Thoracic aorta (tissue), 2 donors: ENCODE data around the gene DFFB. TPM values are rescaled to one million over a fixed set of nuclear protein-coding genes. Genes with fewer than 3 reads are reported as not detected.

ENCODE experiments used
- ATAC-seq: fragments of 150-250 bp; one replicate; pipeline ENCODE4 v1.8.0; 2017; ENCODE audit warnings: low read depth; ENCODE audit not compliant: insufficient number of reproducible peaks, low FRiP score
- DNase-seq: peaks from one replicate; pipeline ENCODE4 v3.0.0-alpha.2; 2020; ENCODE audit warnings: low spot score
- H3K27ac ChIP-seq, 2 donors: fragments of 200-600 bp; sonication (generic); 1 replicate in 1 of 2; 2 replicates in 1 of 2; pipeline ENCODE4 v1.5.1; 2016; ENCODE audit warnings: mild to moderate bottlenecking in 2 of 2, moderate library complexity in 2 of 2
- H3K27me3 ChIP-seq: fragments of 200-600 bp; sonication (generic); replicated peaks from 2 replicates; pipeline ENCODE4 v1.6.0; 2016; ENCODE audit warnings: mild to moderate bottlenecking; ENCODE audit not compliant: insufficient read depth
- H3K36me3 ChIP-seq: fragments of 200-600 bp; sonication (generic); one replicate; pipeline ENCODE4 v1.5.1; 2016
- H3K4me1 ChIP-seq, 2 donors: fragments of 200-600 bp; sonication (generic); 1 replicate in 1 of 2; 2 replicates in 1 of 2; pipeline versions ENCODE4 v1.5.1 to v1.6.0; 2016; ENCODE audit warnings: low read depth in 2 of 2, mild to moderate bottlenecking in 1 of 2; ENCODE audit not compliant: control insufficient read depth in 1 of 2
- H3K4me3 ChIP-seq: fragments of 200-600 bp; sonication (generic); 2 replicates; pipeline ENCODE4 v1.5.1; 2016; ENCODE audit warnings: mild to moderate bottlenecking
- H3K9me3 ChIP-seq: fragments of 200-600 bp; sonication (generic); 2 replicates; pipeline ENCODE4 v1.5.1; 2016
- CTCF ChIP-seq: fragments of 200-600 bp; sonication (generic); IDR thresholded peaks from one replicate; pipeline ENCODE4 v1.5.1; 2019; ENCODE audit warnings: antibody characterized with exemption
- total RNA-seq, 2 donors: library from RNA; depleted of rRNA; stranded (reverse); fragments of >200 nt; gene quantifications; one replicate each; pipeline versions ENCODE4 v1.1.0 to v1.2.3, GENCODE V29; 2016

The DFFB gene
- total RNA-seq, 2 donors from 2014 or later, result 7.8 to 20.2 TPM

GRCh38 chr1:3925256-3925655 lies 68.0 kb downstream of the DFFB start:
- no peak for TF ChIP-seq CTCF
- Histone ChIP-seq H3K36me3 (no peaks in the 10 kb centered on the region), H3K27ac (no peak overlapping the region), H3K4me3 (no peak overlapping the region), H3K9me3 (no peaks in the 10 kb centered on the region), H3K4me1 (no peaks in the 10 kb centered on the region), H3K27me3 (no peaks in the 10 kb centered on the region)
- DNase-seq (no peak), ATAC-seq (no peak)

GRCh38 chr1:3925762-3926161 lies 68.5 kb downstream of the DFFB start:
- Histone ChIP-seq H3K4me3 (no peak overlapping the region), H3K4me1 (no peaks in the 10 kb centered on the region), H3K36me3 (no peaks in the 10 kb centered on the region), H3K27me3 (no peaks in the 10 kb centered on the region), H3K27ac (no peak overlapping the region), H3K9me3 (no peaks in the 10 kb centered on the region)
- DNase-seq (no peak), ATAC-seq (no peak)
- TF ChIP-seq CTCF, result no peak

- H3K36me3 ChIP-seq, result no peaks in the 10 kb centered on the region
- ATAC-seq (no peak), DNase-seq (no peak)
- no peaks in the 10 kb centered on the region for H3K27me3 ChIP-seq
- H3K4me1 ChIP-seq, result no peaks in the 10 kb centered on the region
- H3K4me3 ChIP-seq, result no peak overlapping the region
- no peak for TF ChIP-seq CTCF
- H3K9me3 ChIP-seq, result no peaks in the 10 kb centered on the region
- no peak overlapping the region for H3K27ac ChIP-seq
Observed at GRCh38 chr1:3926956-3927355, 69.7 kb downstream of the DFFB start.

- H3K4me1 ChIP-seq, result no peaks in the 10 kb centered on the region
- no peak for TF ChIP-seq CTCF
- H3K27me3 ChIP-seq, result no peaks in the 10 kb centered on the region
- DNase-seq (no peak), ATAC-seq (no peak)
- H3K27ac ChIP-seq, result no peak overlapping the region
- no peaks in the 10 kb centered on the region for H3K36me3 ChIP-seq
- H3K4me3 ChIP-seq, result no peak overlapping the region
- no peaks in the 10 kb centered on the region for H3K9me3 ChIP-seq
Observed at GRCh38 chr1:3928586-3928985, 71.3 kb downstream of the DFFB start.

- Histone ChIP-seq H3K4me1 (no peaks in the 10 kb centered on the region), H3K36me3 (no peaks in the 10 kb centered on the region), H3K9me3 (no peaks in the 10 kb centered on the region), H3K27ac (no peak overlapping the region), H3K4me3 (no peak overlapping the region), H3K27me3 (no peaks in the 10 kb centered on the region)
- ATAC-seq (no peak), DNase-seq (no peak)
- no peak for TF ChIP-seq CTCF
Observed at GRCh38 chr1:3929126-3929525, 71.8 kb downstream of the DFFB start.
